HEK293 (cell line): ENCODE results near the gene OSCP1.

Source experiments
- MEIS1 ChIP-seq: sonication (generic); formaldehyde crosslinking; IDR thresholded peaks from 2 replicates; pipeline ENCODE4 v1.8.1; 2022; ENCODE audit warnings: missing genetic modification reagents, mild to moderate bottlenecking, borderline replicate concordance
- ZNF707 ChIP-seq: fragments of 450-650 bp; formaldehyde crosslinking; IDR thresholded peaks from 2 replicates; pipeline ENCODE4 v1.5.1; 2016; ENCODE audit warnings: missing biosample characterization, missing genetic modification characterization
- TF ChIP-seq, protein P1 (sequence below): fragments of 450-650 bp; formaldehyde crosslinking; IDR thresholded peaks from 2 replicates; pipeline ENCODE4 v1.5.1; 2016; ENCODE audit warnings: missing biosample characterization, missing genetic modification characterization

DNA sequence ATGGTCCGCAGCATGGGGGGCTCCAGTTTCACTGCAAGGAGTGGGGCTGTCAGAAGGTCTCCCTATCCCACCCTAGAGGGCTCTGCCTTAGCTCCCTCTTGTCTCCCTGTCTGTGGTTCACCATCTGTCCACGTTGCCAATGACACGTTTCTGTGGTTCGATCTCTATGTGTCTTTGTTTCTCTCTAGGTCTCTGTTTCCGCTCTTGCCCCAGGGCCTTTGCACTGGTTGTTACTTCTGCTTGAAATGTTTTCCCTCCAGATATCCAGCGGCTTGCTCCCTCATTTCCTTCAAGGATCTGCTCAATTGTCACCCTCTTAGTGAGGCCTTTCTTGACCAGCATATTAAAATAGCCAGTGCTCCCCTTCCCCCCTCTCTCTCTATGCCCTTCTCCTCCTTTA, 22.4 kb upstream of the OSCP1 start:
- TF ChIP-seq ZNF707 (tag by site-specific recombination) (no peak), MEIS1 (CRISPR knock-in tag) (no peak)
- TF ChIP-seq, protein P1, sequence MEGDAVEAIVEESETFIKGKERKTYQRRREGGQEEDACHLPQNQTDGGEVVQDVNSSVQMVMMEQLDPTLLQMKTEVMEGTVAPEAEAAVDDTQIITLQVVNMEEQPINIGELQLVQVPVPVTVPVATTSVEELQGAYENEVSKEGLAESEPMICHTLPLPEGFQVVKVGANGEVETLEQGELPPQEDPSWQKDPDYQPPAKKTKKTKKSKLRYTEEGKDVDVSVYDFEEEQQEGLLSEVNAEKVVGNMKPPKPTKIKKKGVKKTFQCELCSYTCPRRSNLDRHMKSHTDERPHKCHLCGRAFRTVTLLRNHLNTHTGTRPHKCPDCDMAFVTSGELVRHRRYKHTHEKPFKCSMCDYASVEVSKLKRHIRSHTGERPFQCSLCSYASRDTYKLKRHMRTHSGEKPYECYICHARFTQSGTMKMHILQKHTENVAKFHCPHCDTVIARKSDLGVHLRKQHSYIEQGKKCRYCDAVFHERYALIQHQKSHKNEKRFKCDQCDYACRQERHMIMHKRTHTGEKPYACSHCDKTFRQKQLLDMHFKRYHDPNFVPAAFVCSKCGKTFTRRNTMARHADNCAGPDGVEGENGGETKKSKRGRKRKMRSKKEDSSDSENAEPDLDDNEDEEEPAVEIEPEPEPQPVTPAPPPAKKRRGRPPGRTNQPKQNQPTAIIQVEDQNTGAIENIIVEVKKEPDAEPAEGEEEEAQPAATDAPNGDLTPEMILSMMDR (tag by site-specific recombination): no peak
